ENCODE results near the gene LRRTM1. TPM values are rescaled to one million over a fixed set of nuclear protein-coding genes. Genes with fewer than 3 reads are reported as not detected.

LRRTM1 gene
- total and polyA plus RNA-seq, 2 of the 8 experiments (the other 6 are each of a cell fraction or from before 2014, with no cell fraction given): 1.4 to 2.3 TPM

GRCh38 chr2:80288576-80288975 lies 16.0 kb downstream of the LRRTM1 start:
- H4K91ac ChIP-seq (replicated peaks; ENCODE audit: insufficient read length, low read length): no peak overlapping the region
- H3K27ac ChIP-seq (ENCODE audit: low read depth, low read length): no peak overlapping the region
- no peaks in the 10 kb centered on the region for H3K9me3 ChIP-seq (ENCODE audit: insufficient read depth in 2 of 2, low read depth in 1 of 2, low read length in 1 of 2)
- no peak overlapping the region for H3K4me3 ChIP-seq (ENCODE audit: extremely low read depth in 1 of 4, insufficient read depth in 2 of 4, low read depth in 3 of 4, low read length in 4 of 4)
- FAIRE-seq: no peak
- no peaks in the 10 kb centered on the region for H3K4me1 ChIP-seq (replicated peaks in 1 of 4; ENCODE audit: control insufficient read depth in 3 of 4, insufficient read depth in 4 of 4, low read length in 3 of 4)
- DNase-seq (ENCODE audit: low read depth in 1 of 2, low spot score in 2 of 2): no peak
- 84% methylated on average over 5 of the region's 5 CpGs; no CpG with 5 or more reads in 1 of the 2 experiments for WGBS, 2 experiments (ENCODE audit: extremely low coverage in 1 of 2, insufficient coverage in 1 of 2, insufficient read length in 1 of 2, insufficient replicate concordance in 2 of 2, low coverage in 1 of 2, low lambda C conversion rate in 2 of 2, missing lambda C conversion rate in 1 of 2)
- H3K36me3 ChIP-seq (ENCODE audit: control insufficient read depth in 2 of 4, insufficient read depth in 4 of 4, low read length in 3 of 4): no peaks in the 10 kb centered on the region
- H3K14ac ChIP-seq (ENCODE audit: insufficient read length): no peak overlapping the region
- H2BK15ac ChIP-seq (ENCODE audit: low read length): no peak overlapping the region
- POLR2A ChIA-PET (ENCODE audit: partially characterized antibody): no interaction called here
- H3K4ac ChIP-seq (replicated peaks; ENCODE audit: insufficient read length, low read depth, low read length): no peak overlapping the region
- no peak overlapping the region for H3K23ac ChIP-seq (ENCODE audit: insufficient read length)
- H2BK5ac ChIP-seq (ENCODE audit: low read depth, low read length): no peak overlapping the region
- H2AFZ ChIP-seq (ENCODE audit: low read length): no peak overlapping the region
- H3K56ac ChIP-seq (replicated peaks; ENCODE audit: insufficient read length, low read depth, low read length): no peak overlapping the region
- no peaks in the 10 kb centered on the region for H3K79me1 ChIP-seq (ENCODE audit: low read depth, low read length)
- TF ChIP-seq CHD2 (IDR thresholded peaks at IDR 0.05; ENCODE audit: low read length) (no peak), CTCF (IDR thresholded peaks at IDR 0.05; ENCODE audit: control extremely low read depth in 1 of 3, insufficient read depth in 1 of 3, low read depth in 1 of 3, low read length in 3 of 3) (peak in 2 of 3 experiments; percentile 9 to 21; a peak in 1 of 4 replicates), RAD21 (IDR thresholded peaks at IDR 0.05 in 1 of 2, conservative IDR thresholded peaks at IDR 0.05 in 1 of 2; ENCODE audit: low read depth in 2 of 2, low read length in 2 of 2) (peak; percentile 46 to 59)
- no peaks in the 10 kb centered on the region for H4K20me1 ChIP-seq (replicated peaks in 1 of 2; ENCODE audit: control insufficient read depth in 1 of 2, insufficient read depth in 2 of 2, low read length in 2 of 2)
- H3K9ac ChIP-seq (replicated peaks in 1 of 4; ENCODE audit: extremely low read depth in 1 of 4, low read depth in 3 of 4, low read length in 3 of 4): no peak overlapping the region
- H2AK5ac ChIP-seq (ENCODE audit: low read depth, low read length): no peak overlapping the region
- peaks cover 0 to 1% (median 0%) of the 10 kb centered on the region in 4 experiments; a peak in 1 of 7 replicates for H3K27me3 ChIP-seq (replicated peaks in 1 of 4; ENCODE audit: control insufficient read depth in 3 of 4, extremely low read depth in 1 of 4, insufficient read depth in 3 of 4, low read length in 3 of 4)
- H3K18ac ChIP-seq (ENCODE audit: extremely low read depth, low read length): no peak overlapping the region
- peak overlapping the region; percentile 31; the same call in 1 of the 2 replicates for H2BK12ac ChIP-seq (ENCODE audit: low read depth, low read length)
- H3K4me2 ChIP-seq (ENCODE audit: insufficient read depth in 1 of 2, low read depth in 2 of 2, low read length in 2 of 2): no peak overlapping the region
- no peak overlapping the region for H2BK20ac ChIP-seq (ENCODE audit: low read length)
- no peak overlapping the region for H2BK120ac ChIP-seq (replicated peaks; ENCODE audit: low read depth, low read length)
- no peaks in the 10 kb centered on the region for H3K79me2 ChIP-seq (ENCODE audit: control insufficient read depth in 1 of 2, insufficient read depth in 2 of 2, low read length in 2 of 2)
- H4K8ac ChIP-seq (ENCODE audit: extremely low read depth, insufficient read depth, low read length): no peak overlapping the region
- no peak overlapping the region for H4K5ac ChIP-seq (ENCODE audit: insufficient read length, low read depth, low read length)
- H3K23me2 ChIP-seq (ENCODE audit: low read depth, low read length): no peaks in the 10 kb centered on the region; the same call in 1 of the 2 replicates
- CTCF ChIA-PET (ENCODE audit: partially characterized antibody): interaction anchor here (0.8 to 2.5 kb wide), 6 partner anchors 11 to 50 kb away, joined by 3 to 10 read pairs (median 4); no protein-coding TSS in a partner anchor
